Nucleus accumbens (tissue), 56 donors: ENCODE measurements around the gene TPO.
"Not testable (repeated sequence)": the region's sequence is repeated elsewhere in the genome, so short reads cannot be mapped to it uniquely, and the experiment has no call there.

Experiments
- DNase-seq, 56 donors: peaks; one replicate each; lab custom pipeline; 2025; lab: John Stamatoyannopoulos, UW

TPO gene

GRCh38 chr2:1498176-1498575 lies 84.9 kb downstream of the TPO start:
- DNase-seq, result no peak

- DNase-seq, result no peak
These were observed 86.0 kb downstream of the TPO start for GRCh38 chr2:1499033-1499795.

GRCh38 chr2:1501038-1501851 lies 88.0 kb downstream of the TPO start:
- no peak for DNase-seq

GRCh38 chr2:1501991-1502390 lies 88.7 kb downstream of the TPO start:
- DNase-seq, result no peak

- DNase-seq, result no peak
These were observed 89.6 kb downstream of the TPO start for GRCh38 chr2:1502891-1503304.

GRCh38 chr2:1503471-1504310 lies 90.4 kb downstream of the TPO start:
- DNase-seq, result no peak

- DNase-seq, result no peak
These were observed 91.1 kb downstream of the TPO start for GRCh38 chr2:1504311-1504750.

- DNase-seq, result peak in 3 of 56 donors; percentile 10 to 14 (median 12)
These were observed 91.8 kb downstream of the TPO start for GRCh38 chr2:1505031-1505441.

- no peak for DNase-seq
These were observed 96.2 kb downstream of the TPO start for GRCh38 chr2:1509271-1510065.

GRCh38 chr2:1510176-1510575 lies 96.9 kb downstream of the TPO start:
- no peak for DNase-seq

- no peak for DNase-seq
These were observed 98.2 kb downstream of the TPO start for GRCh38 chr2:1511455-1511854.

- no peak for DNase-seq
These were observed 99.3 kb downstream of the TPO start for GRCh38 chr2:1512321-1513289.

- DNase-seq, result no peak
These were observed 101.3 kb downstream of the TPO start for GRCh38 chr2:1514391-1515072.

GRCh38 chr2:1515073-1515430 lies 101.8 kb downstream of the TPO start:
- DNase-seq, result no peak

GRCh38 chr2:1515986-1516797 lies 102.9 kb downstream of the TPO start:
- no peak for DNase-seq

GRCh38 chr2:1516798-1517060 lies 103.5 kb downstream of the TPO start:
- DNase-seq, result no peak

GRCh38 chr2:1517291-1517690 lies 104.0 kb downstream of the TPO start:
- DNase-seq, result not testable (repeated sequence)

- no peak for DNase-seq
These were observed 104.5 kb downstream of the TPO start for GRCh38 chr2:1517786-1518185.
